Iris pigment epithelial cell (primary cell): Measurements from ENCODE around the gene FBLN2.

ENCODE experiments used
- DNase-seq: peaks from one replicate; pipeline ENCODE4 v3.0.0-alpha.2; 2011; ENCODE audit warnings: low read depth

FBLN2 gene

DNA sequence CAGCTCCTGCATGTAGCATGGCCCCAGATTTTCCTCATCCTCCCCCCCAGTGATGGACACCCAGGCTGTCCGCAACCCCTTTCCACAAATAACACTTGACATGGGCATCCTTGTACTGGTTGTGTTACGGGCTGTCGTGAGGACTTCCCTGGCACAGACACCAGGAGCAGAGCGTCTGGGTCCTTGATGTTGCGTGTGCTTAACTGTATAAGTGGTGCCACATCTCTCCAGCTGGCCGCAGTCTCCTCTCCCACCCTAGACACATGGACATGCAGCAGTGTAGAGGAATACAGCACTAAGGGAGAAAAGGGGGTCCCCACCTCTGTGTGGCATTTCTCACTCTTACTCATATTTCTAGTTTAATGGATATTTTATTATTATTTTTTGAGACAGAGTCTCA, 56.6 kb downstream of the FBLN2 start:
- DNase-seq = no peak

DNA sequence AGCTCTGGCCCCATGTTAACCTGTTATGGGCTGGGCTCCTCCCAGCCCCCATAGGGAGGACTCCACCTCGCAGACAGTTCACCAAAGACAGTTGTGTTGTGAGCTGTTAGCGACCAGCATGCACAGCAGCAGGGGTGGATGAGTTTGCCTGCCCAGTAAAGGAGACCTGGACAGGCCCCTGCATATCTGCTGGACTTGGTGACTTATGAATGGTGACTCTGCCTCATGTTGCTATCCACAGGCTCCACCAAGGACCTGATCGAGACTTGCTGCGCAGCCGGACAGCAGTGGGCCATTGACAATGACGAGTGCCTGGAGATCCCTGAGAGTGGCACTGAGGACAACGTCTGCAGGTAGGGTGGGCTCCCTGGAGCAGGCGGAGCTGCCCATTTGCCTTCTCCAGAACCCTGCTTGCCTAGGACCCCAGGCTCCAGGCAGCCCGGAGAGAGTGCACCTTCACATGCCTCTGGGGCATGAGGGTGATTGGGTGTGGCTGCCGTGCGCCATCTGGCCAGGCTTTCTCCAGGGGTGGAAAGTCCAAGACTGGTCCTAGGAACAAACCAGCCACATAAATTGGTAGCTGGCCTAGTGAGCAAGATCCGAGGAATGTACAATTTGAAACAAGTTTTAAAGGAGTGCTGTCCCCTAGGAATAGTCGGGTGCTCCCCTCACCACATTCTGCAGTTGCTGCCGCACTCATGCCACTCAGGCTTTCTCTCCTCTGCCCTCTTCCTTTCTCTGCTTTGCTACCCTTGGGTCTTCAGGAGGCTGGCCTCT, 59.1 kb downstream of the FBLN2 start:
- no peak for DNase-seq

DNA sequence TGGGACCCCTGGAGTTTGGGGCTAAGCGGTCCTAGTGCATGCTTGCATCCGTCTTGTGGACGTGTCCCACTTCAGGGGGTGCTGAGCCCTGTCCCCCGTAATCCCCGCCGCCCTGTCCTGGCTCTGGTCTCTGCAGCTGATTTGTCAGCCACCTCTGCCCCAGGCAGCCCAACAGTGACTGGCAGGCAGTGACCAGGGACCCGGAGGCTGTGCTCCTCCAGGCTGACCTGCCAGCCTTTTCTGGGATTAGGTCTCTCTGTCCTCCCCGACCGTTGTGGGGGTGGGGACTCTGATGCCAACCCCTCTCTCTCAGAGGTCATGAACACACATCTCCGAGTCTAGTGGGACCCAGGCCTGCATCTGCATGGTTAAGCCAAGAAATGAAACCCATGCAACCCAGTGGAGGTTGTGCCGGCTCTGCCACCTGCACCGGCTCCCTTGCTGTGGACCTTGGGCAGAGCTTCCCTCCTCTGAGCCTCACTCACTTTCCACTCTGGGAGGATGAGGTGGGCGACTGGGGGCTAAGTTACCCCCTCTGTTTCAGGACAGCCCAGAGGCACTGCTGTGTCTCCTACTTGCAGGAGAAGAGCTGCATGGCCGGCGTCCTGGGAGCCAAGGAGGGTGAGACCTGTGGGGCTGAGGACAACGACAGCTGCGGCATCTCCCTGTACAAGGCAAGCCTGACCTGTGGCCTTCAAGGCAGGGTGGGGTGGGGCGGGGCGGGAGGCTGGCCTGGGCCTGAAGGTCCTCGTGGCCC, 60.2 kb downstream of the FBLN2 start:
- no peak for DNase-seq

DNA sequence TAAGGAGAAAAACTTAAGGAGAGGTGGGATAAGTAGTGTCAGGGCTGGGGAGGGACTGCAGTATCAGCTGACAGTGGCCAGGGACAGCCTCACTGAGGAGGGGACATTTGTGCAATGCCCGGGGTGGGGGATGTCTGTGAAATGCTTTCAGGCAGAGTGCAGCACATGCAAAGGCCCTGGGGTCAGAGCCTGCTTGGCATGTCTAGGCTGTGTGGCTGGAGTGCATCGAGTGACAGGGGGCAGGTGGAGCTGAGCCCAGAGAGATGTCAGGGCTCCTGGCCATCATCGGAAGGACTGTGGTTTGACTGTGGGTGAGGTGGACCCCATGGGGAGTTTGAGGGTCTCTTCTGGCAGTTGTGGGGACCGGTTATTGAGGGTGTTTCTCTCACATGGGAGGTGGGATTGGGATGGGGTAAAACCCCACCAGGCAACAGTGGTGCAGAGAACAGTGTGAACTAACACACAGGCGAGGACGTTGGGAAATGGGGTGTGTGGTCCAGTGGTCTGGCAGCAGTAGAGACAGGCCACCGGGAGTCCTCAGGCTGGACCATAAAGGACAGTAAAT, 61.2 kb downstream of the FBLN2 start:
- DNase-seq = no peak

- no peak for DNase-seq
These were observed 62.3 kb downstream of the FBLN2 start for GRCh38 chr3:13611221-13611620.

- DNase-seq = peak; percentile 21
These were observed 63.9 kb downstream of the FBLN2 start for GRCh38 chr3:13612829-13613228.

GRCh38 chr3:13613343-13614190, 64.6 kb downstream of the FBLN2 start:
- DNase-seq = no peak

- no peak for DNase-seq
These were observed 65.7 kb downstream of the FBLN2 start for GRCh38 chr3:13614607-13615006.

- no peak for DNase-seq
These were observed 66.1 kb downstream of the FBLN2 start for GRCh38 chr3:13615019-13615528.

- DNase-seq = no peak
These were observed 67.4 kb downstream of the FBLN2 start for GRCh38 chr3:13616359-13616758.

DNA sequence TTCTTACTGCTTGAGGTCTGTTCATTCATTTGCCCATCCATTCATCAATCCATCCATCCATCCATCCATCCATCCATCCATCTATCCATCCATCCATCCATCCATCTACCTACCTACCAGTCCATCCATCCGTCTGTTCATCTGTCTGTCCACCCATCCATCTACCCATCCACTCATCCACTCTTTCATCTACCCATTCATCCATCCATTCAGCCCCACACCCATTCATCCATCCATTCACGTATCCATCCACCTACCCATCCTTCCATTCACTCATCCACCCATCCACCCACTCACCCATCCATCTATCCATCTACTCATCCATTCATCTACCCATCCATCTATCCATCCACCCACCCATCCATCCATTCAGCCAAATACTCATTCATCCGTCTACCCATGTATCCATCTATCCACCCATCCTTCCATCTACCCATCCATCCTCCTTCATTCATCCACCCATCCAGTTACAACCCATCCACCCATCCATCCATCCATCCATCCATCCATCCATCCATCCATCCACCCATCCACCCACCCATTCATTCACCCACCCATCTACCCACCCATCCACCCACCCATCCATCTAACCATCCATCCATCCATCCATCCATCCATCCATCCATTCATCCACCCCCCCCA, 68.3 kb downstream of the FBLN2 start:
- DNase-seq = no peak

- DNase-seq = no peak
These were observed 69.1 kb downstream of the FBLN2 start for GRCh38 chr3:13617981-13618380.

GRCh38 chr3:13618836-13619235, 69.9 kb downstream of the FBLN2 start:
- no peak for DNase-seq

GRCh38 chr3:13619661-13620230, 70.8 kb downstream of the FBLN2 start:
- DNase-seq = no peak

GRCh38 chr3:13620281-13620680, 71.4 kb downstream of the FBLN2 start:
- DNase-seq = no peak

GRCh38 chr3:13620776-13621365, 71.9 kb downstream of the FBLN2 start:
- no peak for DNase-seq

- no peak for DNase-seq
These were observed 72.7 kb downstream of the FBLN2 start for GRCh38 chr3:13621381-13622221.

- no peak for DNase-seq
These were observed 73.4 kb downstream of the FBLN2 start for GRCh38 chr3:13622356-13622755.

- peak; percentile 27 for DNase-seq
These were observed 74.3 kb downstream of the FBLN2 start for GRCh38 chr3:13623101-13623654.

- no peak for DNase-seq
These were observed 75.1 kb downstream of the FBLN2 start for GRCh38 chr3:13624021-13624420.
